ENCODE measurements around the gene RHCE.
"Not testable (repeated sequence)": the region's sequence is repeated elsewhere in the genome, so short reads cannot be mapped to it uniquely, and the experiment has no call there.

Gene RHCE

GRCh38 chr1:25338188-25338981 lies 82.2 kb downstream of the RHCE start, which contains the start of gene TMEM50A:
Gene TMEM50A (plus strand): TSS chr1:25338334. CDS start chr1:25340487, 2,153 bp downstream.
- Histone ChIP-seq H3K4me3 (ENCODE audit: low read length) (peak within 1 kb of the TSS; percentile 84), H3K36me3 (ENCODE audit: insufficient read depth, low read length) (peaks cover 8% of the 10 kb centered on the region), H3K9me3 (ENCODE audit: low read length) (no peaks in the 10 kb centered on the region), H3K27me3 (ENCODE audit: insufficient read depth, low read length) (no peaks in the 10 kb centered on the region), H3K4me1 (ENCODE audit: insufficient read depth, low read length) (peaks cover 5% of the 10 kb centered on the region), H2AFZ (ENCODE audit: low read depth, low read length) (peak within 1 kb of the TSS; percentile 84)

GRCh38 chr1:25337483-25338187 lies 83.0 kb downstream of the RHCE start:
- H2AFZ ChIP-seq (ENCODE audit: low read depth, low read length); H3K27me3 ChIP-seq (ENCODE audit: insufficient read depth, low read length); H3K36me3 ChIP-seq (ENCODE audit: insufficient read depth, low read length); H3K4me1 ChIP-seq (ENCODE audit: insufficient read depth, low read length); H3K9me3 ChIP-seq (ENCODE audit: low read length): not testable (repeated sequence)
- peak overlapping the region; percentile 84 for H3K4me3 ChIP-seq (ENCODE audit: low read length)

GRCh38 chr1:25336922-25337354 lies 83.7 kb downstream of the RHCE start:
- not testable (repeated sequence) for H2AFZ ChIP-seq (ENCODE audit: low read depth, low read length); H3K27me3 ChIP-seq (ENCODE audit: insufficient read depth, low read length); H3K4me1 ChIP-seq (ENCODE audit: insufficient read depth, low read length); H3K9me3 ChIP-seq (ENCODE audit: low read length); H3K36me3 ChIP-seq (ENCODE audit: insufficient read depth, low read length)
- H3K4me3 ChIP-seq (ENCODE audit: low read length): peak overlapping the region; percentile 61

GRCh38 chr1:25329950-25330349 lies 90.7 kb downstream of the RHCE start:
- not testable (repeated sequence) for H3K36me3 ChIP-seq (ENCODE audit: insufficient read depth, low read length); H3K9me3 ChIP-seq (ENCODE audit: low read length); H3K27me3 ChIP-seq (ENCODE audit: insufficient read depth, low read length); H2AFZ ChIP-seq (ENCODE audit: low read depth, low read length); H3K4me1 ChIP-seq (ENCODE audit: insufficient read depth, low read length); H3K4me3 ChIP-seq (ENCODE audit: low read length)

- H3K36me3 ChIP-seq (ENCODE audit: insufficient read depth, low read length); H3K27me3 ChIP-seq (ENCODE audit: insufficient read depth, low read length); H3K4me1 ChIP-seq (ENCODE audit: insufficient read depth, low read length); H3K9me3 ChIP-seq (ENCODE audit: low read length); H2AFZ ChIP-seq (ENCODE audit: low read depth, low read length); H3K4me3 ChIP-seq (ENCODE audit: low read length): not testable (repeated sequence)
Observed at GRCh38 chr1:25329336-25329735, 91.3 kb downstream of the RHCE start.

- H3K4me1 ChIP-seq (ENCODE audit: insufficient read depth, low read length); H3K4me3 ChIP-seq (ENCODE audit: low read length); H3K36me3 ChIP-seq (ENCODE audit: insufficient read depth, low read length); H3K27me3 ChIP-seq (ENCODE audit: insufficient read depth, low read length); H2AFZ ChIP-seq (ENCODE audit: low read depth, low read length); H3K9me3 ChIP-seq (ENCODE audit: low read length): not testable (repeated sequence)
Observed at GRCh38 chr1:25328791-25329185, 91.8 kb downstream of the RHCE start.

- not testable (repeated sequence) for H3K36me3 ChIP-seq (ENCODE audit: insufficient read depth, low read length); H2AFZ ChIP-seq (ENCODE audit: low read depth, low read length); H3K27me3 ChIP-seq (ENCODE audit: insufficient read depth, low read length); H3K4me1 ChIP-seq (ENCODE audit: insufficient read depth, low read length); H3K4me3 ChIP-seq (ENCODE audit: low read length); H3K9me3 ChIP-seq (ENCODE audit: low read length)
Observed at GRCh38 chr1:25327864-25328790, 92.5 kb downstream of the RHCE start.

- not testable (repeated sequence) for H3K4me1 ChIP-seq (ENCODE audit: insufficient read depth, low read length); H3K4me3 ChIP-seq (ENCODE audit: low read length); H2AFZ ChIP-seq (ENCODE audit: low read depth, low read length); H3K9me3 ChIP-seq (ENCODE audit: low read length); H3K27me3 ChIP-seq (ENCODE audit: insufficient read depth, low read length); H3K36me3 ChIP-seq (ENCODE audit: insufficient read depth, low read length)
Observed at GRCh38 chr1:25324407-25324806, 96.2 kb downstream of the RHCE start.

- not testable (repeated sequence) for H3K27me3 ChIP-seq (ENCODE audit: insufficient read depth, low read length); H3K4me1 ChIP-seq (ENCODE audit: insufficient read depth, low read length); H3K4me3 ChIP-seq (ENCODE audit: low read length); H3K9me3 ChIP-seq (ENCODE audit: low read length); H2AFZ ChIP-seq (ENCODE audit: low read depth, low read length); H3K36me3 ChIP-seq (ENCODE audit: insufficient read depth, low read length)
Observed at GRCh38 chr1:25322127-25322526, 98.5 kb downstream of the RHCE start.

GRCh38 chr1:25320314-25320938 lies 100.2 kb downstream of the RHCE start:
- H3K36me3 ChIP-seq (ENCODE audit: insufficient read depth, low read length); H3K27me3 ChIP-seq (ENCODE audit: insufficient read depth, low read length); H2AFZ ChIP-seq (ENCODE audit: low read depth, low read length); H3K4me1 ChIP-seq (ENCODE audit: insufficient read depth, low read length); H3K4me3 ChIP-seq (ENCODE audit: low read length); H3K9me3 ChIP-seq (ENCODE audit: low read length): not testable (repeated sequence)

- H2AFZ ChIP-seq (ENCODE audit: low read depth, low read length); H3K9me3 ChIP-seq (ENCODE audit: low read length); H3K36me3 ChIP-seq (ENCODE audit: insufficient read depth, low read length); H3K27me3 ChIP-seq (ENCODE audit: insufficient read depth, low read length); H3K4me1 ChIP-seq (ENCODE audit: insufficient read depth, low read length); H3K4me3 ChIP-seq (ENCODE audit: low read length): not testable (repeated sequence)
Observed at GRCh38 chr1:25312806-25313470, 107.7 kb downstream of the RHCE start.
